Esophagus (tissue), 2 donors: Measurements from ENCODE around the gene ITPRID2. TPM values are rescaled to one million over a fixed set of nuclear protein-coding genes. Genes with fewer than 3 reads are reported as not detected.

Experiments used
- H3K27ac ChIP-seq, 2 donors: one replicate each; pipeline ENCODE4 v1.5.1; 2013; ENCODE audit warnings: low read depth in 2 of 2, mild to moderate bottlenecking in 2 of 2, inconsistent platforms in 1 of 2, low read length in 1 of 2, moderate library complexity in 1 of 2
- H3K27me3 ChIP-seq, 2 donors: one replicate each; pipeline ENCODE4 v1.6.1; 2013; ENCODE audit warnings: low read length in 2 of 2, control low read depth in 1 of 2, mild to moderate bottlenecking in 1 of 2; ENCODE audit not compliant: insufficient read depth in 2 of 2, control insufficient read depth in 1 of 2
- H3K36me3 ChIP-seq, 2 donors: one replicate each; pipeline ENCODE4 v1.6.1; 2013; ENCODE audit warnings: low read length in 1 of 2; ENCODE audit not compliant: control insufficient read depth in 2 of 2, insufficient read depth in 2 of 2
- H3K4me1 ChIP-seq, 2 donors: one replicate each; pipeline ENCODE4 v1.6.1; 2013; ENCODE audit warnings: low read length in 1 of 2; ENCODE audit not compliant: control insufficient read depth in 2 of 2, insufficient read depth in 2 of 2
- H3K4me3 ChIP-seq, 2 donors: one replicate each; pipeline ENCODE4 v1.5.1; 2013; ENCODE audit warnings: low read length in 2 of 2, mild to moderate bottlenecking in 2 of 2, low read depth in 1 of 2, moderate library complexity in 1 of 2
- H3K9me3 ChIP-seq, 2 donors: one replicate each; pipeline ENCODE4 v1.6.1; 2013; ENCODE audit warnings: mild to moderate bottlenecking in 2 of 2, low read depth in 1 of 2, low read length in 1 of 2, moderate library complexity in 1 of 2; ENCODE audit not compliant: control insufficient read depth in 2 of 2, insufficient read depth in 1 of 2
- WGBS, 2 donors: extraction: QIAGEN DNeasy Blood & Tissue Kit; methylation state at CpG; one replicate each; pipeline ENCODE4 v1.1.7; 2013; 5-methylcytosine and 5-hydroxymethylcytosine counted together
- polyA plus RNA-seq, 2 donors: library from polyadenylated mRNA; stranded (reverse); fragments of 200-250 nt; gene quantifications; one replicate each; pipeline ENCODE4 v1.2.3, GENCODE V29; 2013
- donor health status: healthy with polysubstance abuse.
- donor health status: Bipolar disorder and iron deficiency.

ITPRID2 gene
- polyA plus RNA-seq, 2 donors = 11.9 to 15.4 TPM

GRCh38 chr2:181937473-181937872 is 45.9 kb downstream of the ITPRID2 start:
- Histone ChIP-seq H3K27ac (no peak overlapping the region), H3K36me3 (no peaks in the 10 kb centered on the region), H3K9me3 (no peaks in the 10 kb centered on the region), H3K27me3 (no peaks in the 10 kb centered on the region), H3K4me3 (no peak overlapping the region), H3K4me1 (no peaks in the 10 kb centered on the region)
- 33 to 37% methylated on average over 2 of the region's 2 CpGs for WGBS, 2 donors

DNA sequence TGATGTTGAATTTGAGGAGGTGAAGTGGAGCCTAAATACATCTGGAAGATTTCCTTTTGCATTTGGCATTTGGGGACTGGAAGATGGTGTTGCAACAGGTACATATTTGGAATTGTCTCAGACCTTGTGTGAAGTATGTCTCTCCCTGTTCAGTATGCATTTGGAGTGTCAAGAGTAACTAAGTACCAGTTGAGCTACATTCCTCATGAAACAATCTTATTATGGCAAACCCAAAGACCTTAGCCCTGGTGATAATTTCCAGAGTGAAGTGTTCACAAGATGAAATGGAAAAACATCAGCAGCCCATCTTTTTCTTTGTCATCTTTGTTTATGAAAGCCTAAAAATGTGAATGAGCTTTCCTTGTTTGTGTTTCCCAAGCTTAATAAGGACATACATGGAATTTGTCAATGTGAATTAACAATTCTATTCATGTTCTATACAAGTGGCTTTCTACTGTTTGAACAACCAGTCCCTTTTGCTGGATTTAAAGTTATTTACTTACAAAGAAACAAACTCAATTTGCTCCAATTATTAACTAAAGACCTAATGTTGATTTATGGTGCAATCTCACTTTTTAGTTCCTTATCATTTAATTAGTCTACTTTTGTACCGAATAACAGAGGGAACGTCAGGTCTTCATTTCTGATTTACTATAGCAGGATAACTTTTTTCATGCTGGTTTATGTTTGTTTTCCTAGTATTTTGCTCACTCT is 52.0 kb downstream of the ITPRID2 start:
- no peak overlapping the region for H3K27ac ChIP-seq

DNA sequence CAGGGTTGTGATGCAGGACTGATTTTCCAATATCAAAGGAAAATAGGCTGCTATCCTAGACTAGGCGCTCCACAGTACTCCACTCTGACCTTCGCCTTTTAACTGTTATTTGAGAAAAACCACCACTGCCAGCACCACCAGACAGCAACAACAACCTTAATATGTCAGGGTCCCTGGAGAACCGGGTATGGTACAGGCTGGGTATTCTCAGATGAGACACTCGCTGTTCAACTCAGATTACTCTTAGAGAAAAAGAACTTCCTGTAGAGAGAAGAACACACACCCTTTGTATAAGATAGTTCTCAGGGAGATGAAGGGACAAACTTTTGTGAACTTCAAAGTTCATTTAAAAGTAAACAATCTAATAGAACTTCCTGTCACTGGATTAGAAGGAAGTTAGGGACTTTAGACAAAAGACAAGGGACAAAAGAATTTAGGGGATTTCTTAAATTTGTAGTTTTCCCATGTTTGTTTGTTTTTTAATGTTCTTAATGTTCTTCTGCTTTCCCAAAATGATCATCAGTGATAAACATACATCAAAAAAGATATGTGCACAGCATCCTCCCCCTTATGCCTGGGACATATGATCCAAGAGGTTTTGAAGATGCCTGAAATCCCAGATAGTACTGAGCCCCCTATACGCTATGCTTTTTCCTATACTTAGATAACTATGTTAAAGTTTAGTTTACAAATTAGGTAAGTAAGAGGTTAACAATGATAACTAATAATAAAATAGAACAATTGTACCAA is 52.8 kb downstream of the ITPRID2 start:
- Histone ChIP-seq H3K27me3 (peaks cover 0 to 2% of the 10 kb centered on the region in 2 donors), H3K9me3 (no peaks in the 10 kb centered on the region), H3K27ac (no peak overlapping the region), H3K36me3 (no peaks in the 10 kb centered on the region), H3K4me3 (no peak overlapping the region), H3K4me1 (no peaks in the 10 kb centered on the region)
- 83 to 88% methylated on average over 5 of the region's 5 CpGs for WGBS, 2 donors

More for the DNA sequence above, 52.0 kb downstream of the ITPRID2 start:
- Histone ChIP-seq H3K36me3 (no peaks in the 10 kb centered on the region), H3K4me1 (no peaks in the 10 kb centered on the region), H3K9me3 (no peaks in the 10 kb centered on the region), H3K27me3 (peaks cover 0 to 2% of the 10 kb centered on the region in 2 donors), H3K4me3 (no peak overlapping the region)
- 79 to 90% methylated on average over 2 of the region's 2 CpGs for WGBS, 2 donors

GRCh38 chr2:181944914-181945291 is 53.4 kb downstream of the ITPRID2 start:
- peaks cover 0 to 2% of the 10 kb centered on the region in 2 donors for H3K27me3 ChIP-seq
- no peaks in the 10 kb centered on the region for H3K9me3 ChIP-seq
- H3K4me3 ChIP-seq = no peak overlapping the region
- 97% methylated on average over 8 of the region's 8 CpGs for WGBS, 2 donors
- no peaks in the 10 kb centered on the region for H3K36me3 ChIP-seq
- no peak overlapping the region for H3K27ac ChIP-seq
- no peaks in the 10 kb centered on the region for H3K4me1 ChIP-seq

DNA sequence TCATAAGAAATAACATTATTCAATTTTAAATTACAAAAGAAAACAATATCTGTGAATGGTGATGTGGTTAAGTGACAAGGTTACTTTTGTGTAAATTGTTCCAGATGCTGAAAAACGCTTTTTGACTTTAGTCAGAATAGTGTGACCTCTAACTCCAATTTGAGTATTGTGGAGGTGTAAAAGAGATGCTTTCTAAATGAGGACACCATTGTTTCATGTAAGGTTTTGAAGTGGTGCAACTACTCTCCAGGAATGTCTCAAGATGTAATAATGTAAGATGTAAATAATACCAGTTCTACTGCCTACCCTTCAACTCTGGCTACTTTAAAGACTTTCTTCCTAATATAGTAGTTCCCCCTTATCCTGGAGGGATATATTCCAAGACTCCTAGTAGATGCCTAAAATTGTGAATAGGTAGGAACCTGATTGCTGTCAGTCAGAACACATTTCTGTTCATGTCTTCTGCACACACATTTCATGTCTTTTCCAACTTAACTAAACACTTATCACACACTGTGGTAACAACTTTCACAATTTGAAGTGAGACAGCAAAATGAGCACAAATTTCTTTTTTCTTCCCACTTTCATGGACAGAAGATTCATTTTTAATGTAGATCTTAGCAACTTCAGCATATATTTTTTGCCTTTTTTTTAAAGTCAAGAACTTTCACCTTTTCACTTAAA is 55.1 kb downstream of the ITPRID2 start:
- no peak overlapping the region for H3K4me3 ChIP-seq
- H3K27me3 ChIP-seq = peaks cover 0 to 2% of the 10 kb centered on the region in 2 donors
- no peak overlapping the region for H3K27ac ChIP-seq
- H3K9me3 ChIP-seq = no peaks in the 10 kb centered on the region
- H3K36me3 ChIP-seq = no peaks in the 10 kb centered on the region
- 67 to 76% methylated on average over 1 of the region's 1 CpG for WGBS, 2 donors
- H3K4me1 ChIP-seq = no peaks in the 10 kb centered on the region

DNA sequence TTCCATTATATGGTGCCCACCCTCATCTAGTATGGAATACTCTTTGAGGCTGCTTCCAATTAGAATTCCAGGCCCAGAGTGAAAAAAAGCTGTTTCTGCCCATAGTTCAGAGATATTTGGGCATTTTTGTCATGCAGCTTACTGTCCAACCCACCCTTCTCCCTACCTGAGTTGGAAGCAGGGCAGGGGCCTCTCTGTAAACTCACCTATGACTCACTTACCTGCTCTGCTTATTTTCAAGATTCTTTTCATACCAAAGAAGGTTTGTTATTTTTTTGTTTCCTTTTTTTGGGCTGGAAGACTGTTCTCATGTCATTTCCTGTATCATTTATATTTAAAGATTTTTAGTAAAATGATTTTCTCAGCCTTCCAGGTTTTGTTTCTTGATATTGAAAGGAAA is 55.7 kb downstream of the ITPRID2 start:
- H3K27ac ChIP-seq = no peak overlapping the region
- H3K4me1 ChIP-seq = no peaks in the 10 kb centered on the region
- no peak overlapping the region for H3K4me3 ChIP-seq
- H3K9me3 ChIP-seq = no peaks in the 10 kb centered on the region
- H3K36me3 ChIP-seq = no peaks in the 10 kb centered on the region
- H3K27me3 ChIP-seq = peaks cover 0 to 2% of the 10 kb centered on the region in 2 donors

- no peaks in the 10 kb centered on the region for H3K4me1 ChIP-seq
- 86 to 89% methylated on average over 2 of the region's 2 CpGs for WGBS, 2 donors
- no peaks in the 10 kb centered on the region for H3K36me3 ChIP-seq
- no peaks in the 10 kb centered on the region for H3K9me3 ChIP-seq
- no peak overlapping the region for H3K4me3 ChIP-seq
- H3K27me3 ChIP-seq = peaks cover 0 to 2% of the 10 kb centered on the region in 2 donors
- H3K27ac ChIP-seq = no peak overlapping the region
Observed at GRCh38 chr2:181948227-181948626, 56.7 kb downstream of the ITPRID2 start.

DNA sequence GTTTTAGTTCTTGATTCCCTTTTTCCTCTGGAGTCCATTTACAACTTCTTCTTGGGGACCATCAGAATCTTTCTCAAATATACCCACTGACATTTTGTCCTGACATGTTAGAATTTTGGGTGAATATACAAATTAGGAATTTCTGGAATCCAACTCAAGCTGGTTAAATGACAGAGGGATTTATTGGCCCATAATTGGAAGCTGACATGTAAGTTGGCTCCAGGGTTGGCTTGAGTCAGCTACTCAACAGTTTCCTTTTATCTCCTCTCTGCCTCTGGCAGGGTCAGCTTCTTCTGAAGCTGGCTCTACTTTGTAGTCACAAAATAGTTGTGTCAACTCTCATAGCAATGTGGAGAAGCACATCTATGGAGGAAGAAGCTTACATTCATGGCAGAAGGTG is 57.5 kb downstream of the ITPRID2 start:
- Histone ChIP-seq H3K4me1 (peaks cover 0 to 2% of the 10 kb centered on the region in 2 donors), H3K4me3 (no peak overlapping the region), H3K9me3 (no peaks in the 10 kb centered on the region), H3K27me3 (peaks cover 0 to 2% of the 10 kb centered on the region in 2 donors), H3K27ac (no peak overlapping the region), H3K36me3 (no peaks in the 10 kb centered on the region)

DNA sequence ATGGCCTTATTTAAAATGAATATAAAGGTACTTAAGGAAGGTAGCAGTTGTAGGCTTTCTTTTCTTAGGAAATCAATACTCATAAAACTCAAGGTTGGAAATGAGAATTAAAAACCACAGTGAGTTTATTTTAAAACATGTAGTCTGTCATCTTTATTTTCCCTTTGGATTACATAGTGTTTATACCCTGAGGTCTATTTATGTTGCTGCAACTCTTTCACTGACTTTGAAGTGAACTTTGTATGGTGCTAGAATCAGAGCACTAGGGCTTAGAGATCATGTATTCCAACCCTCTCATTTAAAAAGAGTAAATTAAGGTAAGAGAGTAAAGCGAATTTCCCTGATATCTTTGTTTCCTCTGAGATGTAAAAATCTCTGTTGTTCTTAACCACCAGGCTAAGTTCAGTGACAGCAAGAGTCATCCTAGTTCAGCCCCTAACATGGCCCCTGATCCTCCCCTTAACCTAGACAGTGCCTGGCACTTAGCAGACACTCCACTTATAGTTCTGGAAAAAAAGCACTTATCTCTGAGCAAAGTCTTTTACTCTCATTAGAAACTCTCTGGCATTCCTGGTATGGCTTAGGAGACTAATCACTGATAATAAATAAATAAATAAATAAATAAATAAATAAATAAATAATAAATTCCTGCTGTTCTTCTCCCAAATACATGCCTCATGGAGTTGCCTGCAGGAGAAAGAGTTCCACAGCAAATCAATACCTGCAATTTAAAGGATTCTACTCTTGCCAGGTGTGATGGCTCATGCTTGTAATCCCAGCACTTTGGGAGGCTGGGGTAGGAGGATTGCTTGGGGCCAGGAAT is 61.1 kb downstream of the ITPRID2 start:
- H3K4me1 ChIP-seq = peaks cover 0 to 3% of the 10 kb centered on the region in 2 donors
- H3K27ac ChIP-seq = no peak overlapping the region
- no peak overlapping the region for H3K4me3 ChIP-seq
- H3K36me3 ChIP-seq = no peaks in the 10 kb centered on the region
- no peaks in the 10 kb centered on the region for H3K9me3 ChIP-seq
- 63 to 92% methylated on average over 1 of the region's 1 CpG for WGBS, 2 donors
- no peaks in the 10 kb centered on the region for H3K27me3 ChIP-seq
